ENCODE measurements around the gene SGK1. TPM values are rescaled to one million over a fixed set of nuclear protein-coding genes. Genes with fewer than 3 reads are reported as not detected.

SGK1 gene
- total RNA-seq, 2 donors from 2014 or later, result 151 to 155 TPM

DNA sequence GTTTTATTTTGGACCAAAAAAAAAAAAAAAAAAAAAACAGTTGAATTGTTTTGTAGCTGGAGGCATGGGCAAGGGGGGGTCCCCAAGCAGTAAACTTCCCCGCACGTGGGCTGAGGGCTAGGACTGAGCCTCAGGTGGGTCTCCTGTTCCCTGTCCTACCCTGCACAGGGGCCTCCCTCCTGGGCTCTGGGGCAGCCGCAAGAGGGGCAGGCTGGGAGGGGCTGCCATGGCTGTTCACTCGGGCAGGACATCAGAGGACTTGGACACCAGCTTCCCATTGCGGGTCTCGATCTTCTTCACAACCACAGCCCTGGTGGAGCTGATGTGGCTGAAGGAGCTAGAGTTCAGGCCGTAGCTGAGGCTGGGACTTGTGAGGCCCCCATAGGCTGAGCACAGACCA, 21.1 kb downstream of the SGK1 start:
- Histone ChIP-seq H3K27me3 (no peaks in the 10 kb centered on the region), H3K36me3 (no peaks in the 10 kb centered on the region), H3K27ac (no peak overlapping the region), H3K4me3 (no peak overlapping the region), H3K9me3 (no peaks in the 10 kb centered on the region), H3K4me1 (peaks cover 0 to 15% of the 10 kb centered on the region in 2 donors)
- TF ChIP-seq, protein P1, sequence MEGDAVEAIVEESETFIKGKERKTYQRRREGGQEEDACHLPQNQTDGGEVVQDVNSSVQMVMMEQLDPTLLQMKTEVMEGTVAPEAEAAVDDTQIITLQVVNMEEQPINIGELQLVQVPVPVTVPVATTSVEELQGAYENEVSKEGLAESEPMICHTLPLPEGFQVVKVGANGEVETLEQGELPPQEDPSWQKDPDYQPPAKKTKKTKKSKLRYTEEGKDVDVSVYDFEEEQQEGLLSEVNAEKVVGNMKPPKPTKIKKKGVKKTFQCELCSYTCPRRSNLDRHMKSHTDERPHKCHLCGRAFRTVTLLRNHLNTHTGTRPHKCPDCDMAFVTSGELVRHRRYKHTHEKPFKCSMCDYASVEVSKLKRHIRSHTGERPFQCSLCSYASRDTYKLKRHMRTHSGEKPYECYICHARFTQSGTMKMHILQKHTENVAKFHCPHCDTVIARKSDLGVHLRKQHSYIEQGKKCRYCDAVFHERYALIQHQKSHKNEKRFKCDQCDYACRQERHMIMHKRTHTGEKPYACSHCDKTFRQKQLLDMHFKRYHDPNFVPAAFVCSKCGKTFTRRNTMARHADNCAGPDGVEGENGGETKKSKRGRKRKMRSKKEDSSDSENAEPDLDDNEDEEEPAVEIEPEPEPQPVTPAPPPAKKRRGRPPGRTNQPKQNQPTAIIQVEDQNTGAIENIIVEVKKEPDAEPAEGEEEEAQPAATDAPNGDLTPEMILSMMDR (IDR thresholded peaks at IDR 0.05), result no peak
- DNase-seq (ENCODE audit: low spot score), result no peak

DNA sequence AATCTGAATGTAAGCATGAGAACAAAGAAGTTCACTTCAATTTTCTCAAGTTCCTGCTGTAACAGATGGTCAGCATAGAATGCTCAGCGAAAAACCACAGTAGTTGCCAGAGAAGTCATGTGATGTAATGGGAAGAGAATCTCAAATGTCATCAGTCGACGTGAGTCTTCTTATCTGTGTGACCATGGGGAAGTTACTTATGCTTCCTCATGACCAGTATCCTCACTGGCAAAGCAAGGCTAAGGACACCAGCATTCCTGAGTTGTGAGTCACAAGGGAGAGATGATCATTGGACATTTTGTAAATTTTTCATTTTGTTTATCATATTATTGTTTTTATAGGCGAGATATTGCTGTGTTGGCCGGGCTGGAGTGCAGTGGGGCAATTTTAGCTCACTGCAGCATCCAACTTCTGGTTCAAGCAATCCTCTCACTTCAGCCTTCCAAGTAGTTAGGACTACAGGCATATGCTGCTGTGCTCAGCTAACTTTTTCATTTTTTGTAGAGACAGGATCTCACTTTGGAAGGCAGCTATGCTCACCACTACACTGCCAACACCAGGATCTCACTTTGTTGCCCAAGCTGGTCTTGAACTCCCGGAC, 21.9 kb downstream of the SGK1 start:
- DNase-seq (ENCODE audit: low spot score), result peak; percentile 75
- no peak overlapping the region for H3K4me3 ChIP-seq
- H3K9me3 ChIP-seq, result no peaks in the 10 kb centered on the region

DNA sequence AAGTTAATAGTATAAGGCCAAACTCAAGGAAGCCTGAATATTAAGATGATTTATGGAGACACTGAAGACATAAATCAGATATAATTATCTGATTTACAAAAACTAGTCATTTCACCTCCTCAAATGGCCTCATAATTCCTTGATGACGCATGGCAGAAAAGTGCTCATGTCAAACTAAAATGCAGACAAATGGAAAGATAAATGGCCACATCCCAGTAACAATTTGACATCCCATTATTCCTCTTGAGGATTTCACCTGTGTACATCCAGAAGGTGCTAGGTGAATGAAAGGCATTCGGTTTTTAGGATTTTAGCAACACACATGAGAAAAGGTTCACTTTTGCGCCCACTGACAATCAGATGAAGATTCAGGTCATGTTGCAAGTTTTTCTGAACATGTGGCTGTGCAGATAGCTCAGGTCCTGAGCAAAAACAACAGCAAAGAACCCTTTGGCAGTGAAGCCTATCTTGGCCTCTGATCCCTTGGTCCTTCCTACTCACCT, 24.2 kb downstream of the SGK1 start:
- no peak overlapping the region for H3K27ac ChIP-seq
- TF ChIP-seq, protein P1 (IDR thresholded peaks at IDR 0.05), result no peak
- H3K27me3 ChIP-seq, result no peaks in the 10 kb centered on the region
- peaks cover 0 to 10% of the 10 kb centered on the region in 2 donors for H3K4me1 ChIP-seq
- H3K4me3 ChIP-seq, result no peak overlapping the region
- no peaks in the 10 kb centered on the region for H3K36me3 ChIP-seq
- no peak for DNase-seq (ENCODE audit: low spot score)
- no peaks in the 10 kb centered on the region for H3K9me3 ChIP-seq

More for the DNA sequence above, 21.9 kb downstream of the SGK1 start:
- Histone ChIP-seq H3K36me3 (no peaks in the 10 kb centered on the region), H3K27ac (peak overlapping the region; percentile 48 to 54), H3K4me1 (peaks cover 0 to 15% of the 10 kb centered on the region in 2 donors), H3K27me3 (no peaks in the 10 kb centered on the region)
- TF ChIP-seq, protein P1 (IDR thresholded peaks at IDR 0.05), result no peak

DNA sequence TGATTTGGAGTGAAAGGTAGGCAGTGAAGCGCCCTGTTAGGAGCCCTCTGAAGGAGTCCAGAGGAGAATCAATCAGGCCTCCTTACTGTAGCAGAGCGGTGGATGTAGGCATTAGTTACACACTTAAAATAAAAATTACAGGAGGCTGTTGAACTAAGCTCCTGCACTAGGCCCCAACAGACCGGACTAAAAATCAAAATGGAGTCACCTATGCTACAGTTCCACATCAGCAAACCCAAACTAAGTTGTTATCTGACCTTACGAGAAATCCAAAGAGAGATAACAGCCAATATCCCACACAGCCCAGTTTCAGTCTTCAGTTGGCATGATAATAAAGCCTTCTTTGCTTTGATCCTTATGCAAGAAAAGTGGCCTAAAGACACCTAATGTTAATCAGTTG, 26.8 kb downstream of the SGK1 start:
- Histone ChIP-seq H3K36me3 (no peaks in the 10 kb centered on the region), H3K4me3 (no peak overlapping the region), H3K27me3 (no peaks in the 10 kb centered on the region), H3K27ac (no peak overlapping the region), H3K4me1 (peaks cover 0 to 13% of the 10 kb centered on the region in 2 donors), H3K9me3 (no peaks in the 10 kb centered on the region)
- DNase-seq (ENCODE audit: low spot score), result no peak
- TF ChIP-seq, protein P1 (IDR thresholded peaks at IDR 0.05), result no peak

DNA sequence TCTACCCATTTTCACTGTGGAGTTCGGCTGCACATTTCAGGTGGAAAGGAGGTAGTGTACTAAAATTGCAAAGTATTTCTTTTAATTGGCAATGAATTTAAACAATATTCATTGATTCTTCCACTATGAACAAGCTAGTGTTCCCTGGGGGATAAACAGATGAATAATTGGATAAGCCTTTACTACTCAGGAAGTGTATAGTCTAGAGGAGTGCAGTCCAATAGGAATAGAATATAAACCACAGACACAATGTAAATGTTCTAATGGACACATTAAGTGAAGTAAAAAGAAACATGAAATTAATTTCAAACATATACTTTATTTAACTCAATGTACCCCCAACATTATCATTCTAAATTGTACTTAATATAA, 28.7 kb downstream of the SGK1 start:
- TF ChIP-seq, protein P1 (IDR thresholded peaks at IDR 0.05), result no peak
- Histone ChIP-seq H3K27me3 (no peaks in the 10 kb centered on the region), H3K27ac (no peak overlapping the region), H3K9me3 (no peaks in the 10 kb centered on the region), H3K4me1 (peaks cover 0 to 5% of the 10 kb centered on the region in 2 donors), H3K36me3 (no peaks in the 10 kb centered on the region), H3K4me3 (no peak overlapping the region)
- no peak for DNase-seq (ENCODE audit: low spot score)

Data from right atrium auricular region (tissue), 2 donors.